Fibroblast of skin of right quadriceps (primary cell): ENCODE measurements around the gene REPS2.

ENCODE experiments used
- DNase-seq: peaks from one replicate; pipeline ENCODE4 v3.0.0-alpha.2; 2013

Gene REPS2

DNA sequence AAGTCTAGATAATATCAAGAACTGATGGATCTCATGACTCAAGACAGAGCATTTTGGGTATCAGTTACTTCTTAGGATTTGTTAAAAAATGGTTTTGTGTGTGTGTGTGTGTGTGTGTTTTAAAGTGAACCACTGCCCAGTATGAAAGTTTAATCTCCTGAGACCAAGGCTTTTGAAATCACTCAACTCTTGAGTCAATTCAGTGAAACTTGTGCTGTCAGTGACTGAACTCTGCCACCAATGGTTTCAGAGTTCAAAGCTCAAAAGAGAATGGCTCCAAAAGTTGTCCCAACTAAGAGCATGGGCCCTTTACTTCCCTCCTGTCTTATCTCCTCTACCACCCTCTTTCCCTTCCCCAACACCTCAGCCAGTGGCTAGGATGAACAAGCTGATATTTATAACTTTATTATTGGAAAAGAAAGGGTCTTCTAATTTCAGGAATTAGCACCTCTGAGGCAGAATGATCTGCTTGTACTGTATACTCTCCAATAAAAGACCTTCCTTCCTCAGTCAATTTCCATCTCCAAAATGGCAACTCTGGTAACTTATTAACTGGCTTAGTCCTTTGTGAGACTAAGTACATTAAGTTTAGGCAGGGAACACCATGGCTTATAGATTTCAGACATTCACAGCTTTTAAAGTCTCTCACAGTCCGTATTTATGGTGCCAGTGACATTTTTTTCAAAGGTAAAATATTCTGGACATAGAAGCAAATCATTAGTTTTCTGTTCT lies 152.2 kb downstream of the REPS2 start:
- DNase-seq = no peak

DNA sequence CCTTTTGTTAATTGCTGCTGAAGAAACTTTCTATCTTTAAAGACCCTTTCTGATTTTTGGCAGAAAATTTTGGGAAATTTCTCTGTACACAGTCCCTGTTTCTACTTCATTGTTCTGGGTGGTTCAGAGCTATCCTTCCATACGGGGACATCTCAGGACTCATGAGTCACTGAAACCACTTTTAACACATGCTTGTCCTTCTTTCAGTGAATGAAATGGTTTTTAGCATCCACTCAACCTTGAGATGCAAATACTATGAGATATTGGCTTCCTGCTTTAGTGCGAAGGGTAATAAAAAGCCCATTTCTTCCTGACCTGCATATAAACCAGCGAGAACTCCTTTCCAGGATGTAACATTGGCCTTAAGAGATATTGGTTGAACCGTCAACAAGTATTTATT lies 158.0 kb downstream of the REPS2 start:
- DNase-seq = no peak

DNA sequence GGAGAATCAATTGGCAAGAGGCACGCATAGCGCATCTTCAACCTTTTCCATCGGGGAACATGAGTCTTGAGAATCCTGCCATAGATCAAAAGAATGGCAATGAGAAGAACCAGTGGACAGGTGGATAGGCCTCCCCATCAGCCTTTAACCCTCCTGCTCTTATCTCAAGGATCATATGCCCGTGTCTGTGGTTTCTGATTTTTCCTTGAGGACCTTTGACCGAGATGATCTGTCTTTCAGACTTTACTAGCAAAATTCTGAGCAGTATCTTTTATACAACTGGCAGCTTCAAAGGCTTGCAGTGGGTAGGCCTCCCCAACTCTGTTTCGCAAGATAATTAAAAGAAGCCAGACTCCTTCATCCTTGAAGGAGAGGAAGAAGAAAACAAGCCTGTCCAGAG lies 174.4 kb downstream of the REPS2 start:
- no peak for DNase-seq

DNA sequence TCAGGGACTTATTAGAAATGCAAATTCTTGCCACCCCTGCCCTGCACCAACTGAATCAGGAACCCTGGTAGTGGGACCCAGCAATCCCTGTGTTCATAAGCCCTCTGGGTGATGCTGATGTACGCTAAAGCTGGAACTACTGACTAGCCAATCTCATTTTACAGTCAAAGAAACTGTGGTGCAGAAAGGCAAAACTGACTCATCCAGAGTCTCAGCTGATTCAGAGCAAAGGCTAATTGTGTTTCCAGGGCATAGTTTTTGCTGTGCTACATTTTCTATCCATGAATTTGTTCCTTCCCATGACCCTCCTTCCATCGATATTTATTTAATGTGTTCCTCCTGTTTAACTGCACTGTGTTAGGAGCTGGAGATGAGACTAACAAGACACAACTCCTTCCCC lies 207.5 kb downstream of the REPS2 start:
- DNase-seq = no peak

DNA sequence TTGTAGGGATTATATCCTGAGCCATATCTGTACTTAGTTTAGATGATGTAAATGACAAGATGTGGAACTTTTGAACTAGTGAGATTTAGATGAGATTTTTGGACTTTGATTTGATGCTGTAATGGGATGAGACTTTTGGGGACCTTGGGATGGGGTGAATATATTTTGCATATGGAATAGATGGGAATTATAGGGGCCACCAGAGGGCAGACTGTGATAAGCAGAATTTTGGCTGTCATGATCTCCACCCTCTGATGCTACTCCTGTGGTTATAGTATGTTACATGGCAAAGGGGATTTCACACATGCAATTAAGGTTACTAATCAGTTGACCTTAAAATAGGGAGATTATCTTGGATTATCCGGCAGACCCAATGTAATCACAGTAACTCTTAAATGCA lies 214.5 kb downstream of the REPS2 start:
- DNase-seq = no peak

DNA sequence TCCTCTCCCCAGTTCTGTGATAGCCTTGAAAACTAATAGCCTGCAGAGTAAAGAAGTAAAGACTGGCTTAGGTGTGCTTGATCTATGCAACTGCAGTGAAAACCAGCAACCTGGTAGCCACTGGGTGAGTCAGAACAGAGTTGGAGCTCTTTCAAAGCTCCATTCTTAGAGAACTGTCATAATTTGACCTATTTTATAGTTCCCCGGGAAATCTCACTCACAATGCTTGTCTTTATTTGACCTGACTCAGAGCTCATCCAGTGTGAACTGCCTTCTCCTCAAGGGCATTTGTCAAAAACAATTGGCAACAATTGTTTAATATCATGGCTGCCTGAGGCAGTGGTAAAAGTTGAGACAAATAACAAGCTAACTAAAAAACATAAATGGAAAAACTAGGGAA lies 215.5 kb downstream of the REPS2 start:
- no peak for DNase-seq

DNA sequence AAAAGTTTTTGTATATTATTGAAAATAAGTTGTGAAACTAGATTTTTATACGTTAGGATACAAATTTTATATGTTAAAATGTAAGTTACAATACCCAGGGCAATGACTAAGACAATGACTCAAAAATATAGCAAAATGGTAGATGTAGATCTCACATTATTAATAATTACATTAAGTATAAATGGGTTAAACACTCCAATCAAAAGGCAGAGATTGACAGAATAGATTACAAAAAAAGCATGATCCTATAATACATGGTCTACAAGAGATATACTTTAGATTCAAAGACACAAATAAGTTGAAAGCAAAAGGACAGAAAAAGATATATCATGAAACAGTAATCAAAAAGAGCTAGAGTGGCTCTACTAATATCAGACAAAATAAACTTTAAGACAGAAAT lies 217.6 kb downstream of the REPS2 start:
- DNase-seq = no peak

DNA sequence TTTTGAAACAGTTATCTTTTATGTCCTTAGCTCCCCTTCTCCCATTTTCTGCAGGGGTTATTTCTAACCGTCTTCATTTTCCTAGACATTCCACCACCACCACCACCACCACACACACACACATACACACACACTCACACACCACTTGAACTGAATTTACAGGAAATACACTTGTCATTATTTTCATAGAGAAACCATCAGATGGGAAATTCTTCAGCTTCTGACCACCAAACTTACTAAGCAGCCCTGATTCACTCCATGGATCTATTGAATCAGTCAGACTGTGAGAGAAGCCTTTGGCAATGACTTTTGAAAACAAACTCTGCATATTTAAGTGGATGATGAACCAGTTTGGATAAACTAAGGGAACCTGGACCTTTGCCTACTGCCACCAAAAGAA lies 218.5 kb downstream of the REPS2 start:
- DNase-seq = no peak

DNA sequence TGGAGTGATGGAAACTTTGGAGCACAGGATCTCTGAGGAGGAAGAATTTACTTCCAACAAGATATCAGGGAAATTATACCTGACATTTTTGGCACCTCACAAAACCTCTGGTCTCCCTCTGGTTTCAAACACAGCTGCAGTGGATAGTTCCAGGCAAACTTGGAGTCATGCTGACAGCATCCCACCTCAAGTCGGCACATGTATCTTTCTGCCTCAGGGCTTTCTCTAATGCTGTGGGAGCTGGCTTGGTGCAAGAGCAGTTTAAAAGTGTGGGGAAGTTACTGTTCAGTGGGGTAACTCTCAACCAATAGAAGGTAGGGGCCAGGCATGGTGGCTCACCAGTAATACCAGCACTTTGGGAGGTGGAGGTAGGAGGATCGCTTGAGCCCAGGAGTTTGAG lies 221.5 kb downstream of the REPS2 start:
- DNase-seq = no peak

DNA sequence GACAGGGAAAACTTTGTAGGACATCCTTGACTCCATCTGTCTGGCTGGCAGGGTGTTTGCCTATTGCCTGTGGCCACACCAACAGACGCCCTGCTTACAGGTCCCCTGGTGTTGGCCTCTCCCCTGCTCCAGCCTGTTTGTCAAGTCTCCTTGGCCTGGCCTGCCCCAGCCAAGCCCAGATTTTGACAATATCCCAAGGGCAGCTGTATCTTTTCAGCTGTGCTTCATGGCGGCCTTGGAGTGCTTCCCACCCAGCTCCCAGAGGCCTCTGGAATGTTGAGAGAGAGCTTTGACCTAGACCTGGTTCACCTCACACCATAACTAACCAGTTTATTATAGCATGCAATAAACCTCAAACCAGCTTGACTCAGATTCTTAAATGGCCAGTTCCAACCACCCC lies 224.5 kb downstream of the REPS2 start:
- DNase-seq = no peak

DNA sequence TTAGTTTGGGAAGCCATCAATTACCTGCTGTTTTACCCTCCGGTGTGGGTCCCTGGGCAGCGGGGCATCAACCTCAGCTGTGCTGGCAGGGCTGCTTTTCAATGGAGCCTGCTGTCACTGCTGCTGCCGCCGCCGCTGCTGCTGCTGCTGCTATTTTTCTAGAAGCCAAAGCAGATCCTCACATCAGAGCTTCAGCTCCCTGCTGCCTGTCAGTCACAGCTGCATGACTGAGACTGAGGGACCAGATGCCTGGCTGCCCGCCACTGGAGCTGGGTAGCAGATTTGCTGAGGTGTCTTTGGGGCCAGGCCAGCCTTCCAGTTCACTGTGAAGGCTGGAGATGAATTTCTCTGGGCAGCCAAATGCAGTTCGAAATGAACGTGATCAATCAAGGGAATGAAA lies 228.2 kb downstream of the REPS2 start:
- DNase-seq = no peak

DNA sequence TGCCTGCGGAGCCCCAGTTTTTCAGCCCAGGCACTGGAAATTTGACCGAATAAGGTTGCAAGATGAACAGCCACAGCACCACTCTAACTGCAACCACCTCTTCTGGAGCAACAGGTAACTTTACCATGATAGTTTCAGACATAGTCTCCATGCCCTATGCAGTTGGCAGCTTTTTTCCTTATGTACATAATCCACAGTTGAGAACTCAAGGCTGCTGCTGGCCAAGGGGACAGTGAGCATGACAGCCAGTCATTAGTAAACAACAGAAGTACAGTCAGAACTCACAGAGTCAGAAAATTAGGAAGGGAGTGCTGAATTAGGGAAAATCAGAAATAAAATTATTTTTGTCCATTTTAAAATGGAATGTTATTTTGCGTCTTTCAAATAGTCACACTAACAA lies 235.9 kb downstream of the REPS2 start:
- no peak for DNase-seq

DNA sequence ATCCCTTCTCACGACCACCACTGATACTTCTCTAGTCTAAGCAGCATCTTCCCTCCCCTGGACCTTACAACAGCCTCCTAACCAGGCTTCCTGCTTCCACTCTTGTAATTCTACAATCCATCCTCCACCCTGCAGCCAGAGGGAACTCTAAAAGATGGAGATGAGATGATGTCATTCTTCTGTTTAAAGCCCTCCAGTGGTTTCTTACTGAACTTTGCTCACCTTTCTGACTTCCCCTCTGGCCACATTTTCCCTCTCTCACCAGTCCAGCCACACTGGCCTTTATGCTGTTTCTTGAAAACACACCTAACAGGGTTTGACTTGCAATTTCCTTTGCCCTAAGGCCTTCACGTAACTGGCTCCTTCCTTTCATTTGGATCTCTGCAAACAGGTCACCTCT lies 237.1 kb downstream of the REPS2 start:
- DNase-seq = no peak

DNA sequence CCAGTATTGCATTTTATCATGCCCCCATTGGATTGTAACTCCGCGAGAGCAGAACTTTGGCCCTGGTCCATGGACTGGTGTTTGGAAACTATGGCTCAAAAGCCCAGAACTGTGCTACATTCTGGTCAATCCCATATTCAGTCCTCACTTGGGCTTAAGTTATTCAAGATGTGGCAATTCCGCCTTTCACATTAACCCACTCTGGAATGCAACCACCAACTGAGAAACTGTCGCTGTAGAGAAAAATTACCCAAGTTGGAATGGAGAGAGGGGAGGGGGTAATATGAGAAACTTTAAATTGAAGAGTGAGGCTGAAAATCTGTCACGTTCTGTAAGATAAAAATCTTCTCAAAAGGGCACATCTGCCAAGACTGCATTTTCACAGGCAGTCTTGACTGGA lies 239.0 kb downstream of the REPS2 start:
- DNase-seq = peak; percentile 23

DNA sequence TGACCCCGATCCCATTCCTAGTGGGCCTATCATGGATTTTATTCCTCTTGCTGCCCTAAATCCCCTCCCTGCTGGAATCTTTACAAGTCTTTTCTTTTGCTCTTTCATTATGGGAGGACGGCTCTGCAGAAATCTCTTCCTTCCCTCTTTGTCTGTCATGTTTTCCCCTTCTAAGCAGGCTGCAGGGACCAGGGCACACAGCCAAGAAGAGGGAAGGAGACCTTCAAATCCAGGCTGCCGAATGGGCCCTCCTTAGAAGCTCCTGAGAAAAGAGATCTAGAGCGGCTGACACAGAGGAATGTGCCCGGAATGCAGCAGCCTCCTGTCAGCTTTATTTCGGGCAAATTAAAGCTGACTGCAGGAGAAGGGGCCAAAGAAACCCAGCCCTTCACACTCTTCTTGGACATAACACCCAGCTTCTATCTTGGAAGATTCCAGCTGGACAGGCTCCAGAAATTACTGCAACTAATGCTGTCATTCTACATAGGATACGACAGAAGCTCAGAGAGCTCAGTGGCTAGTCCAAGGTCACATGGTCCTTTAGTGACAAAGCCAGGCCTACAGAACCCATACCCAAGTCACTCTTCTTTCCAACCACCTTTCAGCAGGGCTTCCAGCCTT lies 240.8 kb downstream of the REPS2 start:
- DNase-seq = no peak

DNA sequence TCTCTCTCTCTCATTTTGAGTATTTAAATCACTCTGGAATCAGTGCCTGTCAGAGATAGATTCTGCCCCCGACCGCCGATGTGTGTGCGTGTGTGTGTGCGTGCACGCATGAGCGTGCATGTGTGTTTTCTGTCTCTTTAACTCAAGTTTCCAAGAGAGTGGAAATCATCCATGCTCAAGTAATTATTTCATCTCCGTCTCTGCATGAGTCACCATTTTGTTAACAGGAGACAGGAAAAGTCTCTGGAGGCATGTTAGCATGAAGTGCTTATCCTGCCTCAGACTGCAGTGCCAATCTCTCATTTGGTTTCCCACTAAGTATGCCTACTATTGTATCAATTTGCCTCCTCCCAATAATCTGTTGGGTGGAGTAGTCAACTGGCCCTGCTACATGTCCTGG lies 245.6 kb downstream of the REPS2 start:
- DNase-seq = no peak
